Superior temporal gyrus (tissue), 1 donor: ENCODE measurements around the gene DYNC2H1.

Experiments used
- DNase-seq: peaks from one replicate; pipeline ENCODE4 v3.0.0-alpha.2; 2016; ENCODE audit errors: extremely low spot score

Gene DYNC2H1

DNA sequence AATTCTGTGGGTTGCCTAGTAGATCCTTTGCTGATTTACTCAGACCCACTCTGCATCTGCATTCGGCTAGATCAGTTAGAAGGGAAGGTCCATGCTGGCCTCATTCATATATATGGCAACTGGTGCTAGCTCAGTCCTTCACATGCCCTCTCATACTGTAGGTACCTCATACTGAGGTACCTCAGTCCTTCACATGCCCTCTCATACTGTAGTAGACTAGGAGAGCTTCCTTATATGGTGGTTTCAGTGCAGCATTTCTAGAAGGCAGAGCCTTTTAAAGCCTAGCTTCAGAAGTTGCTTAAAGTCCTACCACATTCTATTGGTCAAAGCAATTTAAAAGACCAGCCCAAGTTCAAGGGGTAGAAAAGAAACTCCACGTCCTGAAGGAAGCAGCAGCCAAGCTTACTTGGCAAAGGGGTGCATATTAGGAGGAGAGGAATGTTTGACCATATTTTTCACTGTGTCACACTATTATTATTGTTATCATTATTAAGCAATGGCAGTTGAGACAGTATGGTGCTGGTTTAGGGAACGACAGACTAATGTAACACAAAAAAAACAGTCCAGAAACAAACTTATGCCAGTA lies 356.4 kb downstream of the DYNC2H1 start:
- DNase-seq, result no peak

DNA sequence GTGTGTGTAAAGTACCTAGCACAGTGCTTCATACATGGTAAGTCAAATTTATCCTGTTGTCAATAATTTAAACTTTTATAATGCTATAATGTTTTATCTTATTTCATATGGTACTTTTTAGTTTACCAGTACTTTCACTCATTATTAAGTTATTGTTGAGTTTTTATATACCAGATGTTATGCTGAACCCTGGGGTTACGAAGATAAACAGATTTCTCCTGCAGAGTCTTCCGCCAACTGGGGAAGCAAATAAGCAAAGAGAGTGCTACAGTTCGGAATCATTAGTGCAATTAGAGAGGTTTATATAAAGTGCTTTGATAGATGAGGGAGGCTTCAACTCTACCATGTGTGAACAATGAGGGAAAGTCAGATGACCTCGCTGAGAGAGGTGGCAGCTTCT lies 362.3 kb downstream of the DYNC2H1 start:
- no peak for DNase-seq

DNA sequence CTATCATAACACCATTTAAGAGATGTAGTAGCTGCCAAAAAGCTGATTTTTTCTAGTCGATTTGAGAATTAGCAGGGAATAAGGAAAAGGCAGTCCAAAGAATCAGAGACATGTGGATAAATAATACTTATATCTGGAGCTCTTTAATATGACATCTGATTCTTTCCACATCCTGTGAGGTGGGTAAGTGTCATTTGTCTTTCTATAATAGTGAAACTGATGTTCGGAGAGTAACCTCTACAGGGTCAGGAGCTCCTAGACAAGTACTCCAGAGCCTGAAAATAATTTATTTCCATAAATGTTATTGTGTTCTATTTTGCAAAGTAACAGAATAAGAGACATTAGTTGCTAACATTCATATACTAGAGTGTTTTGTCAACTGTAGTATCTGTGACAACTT lies 367.6 kb downstream of the DYNC2H1 start:
- DNase-seq, result no peak

DNA sequence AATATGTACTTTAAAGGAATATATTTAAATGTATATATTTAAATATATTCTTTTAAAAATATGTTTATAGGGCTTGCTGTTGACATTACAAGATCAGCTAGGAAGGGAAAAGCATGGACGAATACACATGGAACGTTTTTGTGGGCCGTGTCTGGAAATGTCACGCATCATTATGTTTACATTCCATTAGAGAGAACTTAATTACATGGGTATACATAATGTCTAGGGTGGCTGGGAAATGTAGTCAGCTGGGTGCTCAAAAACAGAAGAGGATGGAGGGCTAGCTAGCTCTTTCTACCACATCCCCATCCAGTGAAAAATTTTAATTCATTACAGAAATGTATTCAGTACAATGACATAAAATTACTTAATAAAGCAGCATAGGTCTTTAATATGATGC lies 371.2 kb downstream of the DYNC2H1 start:
- DNase-seq, result no peak

DNA sequence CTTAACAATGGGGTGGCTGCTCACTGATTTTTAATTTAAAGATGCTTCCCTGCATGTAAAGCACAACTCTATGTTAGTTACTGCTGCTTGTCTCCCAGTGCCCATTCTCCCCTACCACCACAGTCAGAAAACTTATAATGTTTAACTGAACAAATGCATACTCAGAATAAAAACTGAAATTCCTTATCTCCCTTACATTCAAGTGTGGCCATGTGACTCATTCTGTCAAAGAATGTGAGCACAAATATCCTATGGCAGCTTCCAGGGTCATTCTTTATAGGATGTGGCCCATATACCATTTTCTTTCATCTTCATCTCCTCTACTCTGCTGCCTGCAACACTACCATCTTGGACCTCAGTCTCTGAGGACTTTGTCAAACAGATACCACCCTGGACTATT lies 374.8 kb downstream of the DYNC2H1 start:
- DNase-seq, result no peak

DNA sequence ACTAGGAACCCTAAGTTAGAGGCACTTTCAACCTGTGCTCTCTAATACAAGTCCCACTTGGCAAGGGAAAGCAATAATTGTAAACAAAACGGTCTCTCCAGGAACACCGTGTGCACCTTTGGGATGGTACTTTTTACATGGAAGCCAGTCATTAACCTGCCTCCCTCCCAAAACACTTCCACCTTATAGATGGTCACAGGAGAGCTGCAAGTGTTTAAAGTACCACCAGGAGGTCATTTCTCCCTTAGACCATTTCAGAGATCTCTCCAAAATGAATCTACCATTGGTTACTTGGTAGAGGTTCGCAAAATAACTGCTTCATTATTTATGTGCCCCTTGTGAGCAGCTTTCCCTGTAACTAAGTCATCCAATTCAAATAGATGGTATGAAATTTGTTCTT lies 375.3 kb downstream of the DYNC2H1 start:
- no peak for DNase-seq

DNA sequence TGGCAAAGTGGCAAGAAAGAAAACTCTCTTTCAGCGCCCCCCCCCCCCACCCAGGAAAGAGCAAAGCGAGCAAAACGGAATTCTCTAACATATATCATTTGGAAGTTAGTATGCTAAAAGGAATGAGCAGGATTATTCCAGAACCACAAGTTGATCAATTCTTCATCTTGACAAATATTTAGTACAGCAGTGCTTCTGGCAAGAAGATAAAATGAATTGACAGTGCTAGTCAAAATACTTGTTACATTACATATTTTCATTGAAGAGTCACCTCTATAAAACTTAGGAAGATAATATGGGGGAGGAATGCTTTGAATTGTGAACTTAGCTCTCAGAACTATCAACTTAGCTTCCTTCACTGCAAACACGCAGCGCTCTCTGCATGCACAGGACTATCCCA lies 377.4 kb downstream of the DYNC2H1 start:
- no peak for DNase-seq

DNA sequence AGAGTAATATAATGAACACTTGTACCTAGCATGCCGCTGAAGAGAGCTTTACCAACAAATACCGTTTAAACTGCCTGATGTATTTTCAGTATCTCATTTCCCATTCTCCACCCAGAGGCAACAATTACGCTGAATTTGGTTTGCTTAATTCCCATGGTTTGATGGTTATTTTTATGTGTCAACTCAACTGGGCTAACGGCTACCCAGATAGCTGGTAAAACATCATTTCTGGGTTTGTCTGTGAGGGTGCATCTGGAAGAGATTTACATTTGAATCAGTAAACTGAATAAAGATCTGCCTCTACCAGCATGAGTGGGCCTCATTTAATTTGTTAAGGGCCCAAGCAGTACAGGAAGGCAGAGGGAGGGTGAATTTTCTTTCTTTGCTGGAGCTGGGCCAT lies 377.9 kb downstream of the DYNC2H1 start:
- no peak for DNase-seq

DNA sequence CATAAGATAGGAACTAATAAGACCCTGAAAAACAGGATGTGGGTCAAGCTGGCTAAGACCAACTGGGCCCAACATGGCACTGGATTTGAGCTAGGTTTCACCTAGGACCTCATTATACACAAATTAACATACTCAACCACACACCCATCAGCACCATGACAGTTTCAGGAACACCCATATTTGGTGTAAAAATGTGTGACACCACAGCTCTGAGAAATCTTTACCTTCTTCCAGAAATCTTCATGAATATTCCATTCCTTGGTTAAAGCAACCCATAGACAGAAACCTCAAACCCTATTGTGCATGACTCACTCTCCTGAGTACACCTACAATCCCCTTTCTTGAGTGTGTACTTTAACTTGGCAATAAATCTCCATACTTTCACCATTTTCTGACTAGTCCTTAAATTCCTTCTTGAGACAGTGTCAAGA lies 378.8 kb downstream of the DYNC2H1 start:
- DNase-seq, result no peak

DNA sequence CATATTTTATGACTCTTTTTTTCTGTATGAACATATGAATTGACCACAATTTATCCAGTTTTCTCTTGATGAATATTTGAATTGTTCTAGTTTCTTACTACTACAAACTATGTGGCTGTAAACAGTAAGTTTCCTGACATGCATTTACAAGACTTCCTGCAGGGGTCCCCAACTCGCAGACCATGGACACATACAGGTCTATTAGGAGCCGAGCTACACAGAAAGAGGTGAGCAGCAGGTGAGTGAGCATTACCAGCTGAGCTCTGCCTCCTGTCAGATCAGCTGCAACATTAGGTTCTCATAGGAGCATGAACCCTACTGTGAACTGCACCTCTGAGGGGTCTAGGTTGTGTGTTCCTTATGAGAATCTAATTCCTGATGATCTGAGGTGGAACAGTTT lies 379.4 kb downstream of the DYNC2H1 start:
- no peak for DNase-seq

DNA sequence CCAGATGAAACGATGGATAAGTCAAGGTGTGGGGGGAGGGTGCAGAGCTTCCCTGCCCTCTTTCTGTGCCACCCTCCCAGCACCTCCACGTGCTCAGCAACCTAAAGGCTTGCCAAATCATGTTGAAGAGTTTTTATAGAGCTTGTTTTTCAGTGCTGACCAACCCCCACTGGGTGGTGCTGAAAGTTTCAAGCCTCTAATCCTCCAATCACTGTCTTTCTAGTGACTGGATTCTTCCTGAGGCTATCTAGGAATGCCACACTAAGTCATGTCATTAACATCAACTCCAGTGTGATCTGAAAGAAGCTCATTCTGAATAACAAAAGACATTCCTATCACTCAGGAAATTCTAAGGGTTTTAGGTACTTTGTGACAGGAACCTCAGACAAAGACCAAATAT lies 382.6 kb downstream of the DYNC2H1 start:
- DNase-seq, result no peak

DNA sequence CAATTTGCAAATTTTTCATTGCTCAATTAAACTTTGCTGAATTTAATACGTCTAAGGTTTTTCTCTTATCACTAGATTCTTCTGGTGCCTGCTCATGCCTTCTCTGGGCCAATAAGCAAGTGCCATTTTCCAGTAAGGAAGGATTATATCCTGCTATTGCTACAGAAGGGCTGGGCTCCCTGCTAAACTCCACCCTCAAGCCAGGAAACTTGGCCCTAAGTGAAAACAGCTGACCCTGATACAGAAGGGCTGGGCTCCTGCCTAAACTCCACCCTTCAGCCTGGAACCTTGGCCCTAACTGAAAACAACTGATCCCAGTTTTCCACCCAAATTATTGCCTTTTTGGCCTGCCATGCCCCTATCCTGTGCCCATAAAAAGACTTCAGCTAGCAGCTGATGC lies 385.3 kb downstream of the DYNC2H1 start:
- DNase-seq, result no peak

DNA sequence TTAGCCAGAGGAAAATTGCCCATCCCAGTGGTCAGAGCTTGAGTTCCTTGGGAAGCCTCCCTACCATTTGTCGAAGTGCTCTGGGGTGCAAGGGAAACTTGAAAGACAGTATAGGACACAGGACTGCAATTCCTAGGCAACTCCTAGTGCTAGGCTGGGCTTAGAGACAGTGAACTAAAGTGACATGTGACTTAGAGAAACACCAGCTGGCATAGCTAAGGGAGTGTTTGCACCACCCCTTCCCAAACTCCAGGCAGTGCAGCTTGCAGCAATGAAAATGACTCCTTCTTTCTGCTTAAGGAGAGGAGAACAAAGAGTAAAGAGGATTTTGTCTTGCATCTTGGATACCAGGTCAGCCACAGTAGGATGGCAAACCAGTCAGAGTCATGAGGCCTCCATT lies 388.0 kb downstream of the DYNC2H1 start:
- DNase-seq, result no peak

DNA sequence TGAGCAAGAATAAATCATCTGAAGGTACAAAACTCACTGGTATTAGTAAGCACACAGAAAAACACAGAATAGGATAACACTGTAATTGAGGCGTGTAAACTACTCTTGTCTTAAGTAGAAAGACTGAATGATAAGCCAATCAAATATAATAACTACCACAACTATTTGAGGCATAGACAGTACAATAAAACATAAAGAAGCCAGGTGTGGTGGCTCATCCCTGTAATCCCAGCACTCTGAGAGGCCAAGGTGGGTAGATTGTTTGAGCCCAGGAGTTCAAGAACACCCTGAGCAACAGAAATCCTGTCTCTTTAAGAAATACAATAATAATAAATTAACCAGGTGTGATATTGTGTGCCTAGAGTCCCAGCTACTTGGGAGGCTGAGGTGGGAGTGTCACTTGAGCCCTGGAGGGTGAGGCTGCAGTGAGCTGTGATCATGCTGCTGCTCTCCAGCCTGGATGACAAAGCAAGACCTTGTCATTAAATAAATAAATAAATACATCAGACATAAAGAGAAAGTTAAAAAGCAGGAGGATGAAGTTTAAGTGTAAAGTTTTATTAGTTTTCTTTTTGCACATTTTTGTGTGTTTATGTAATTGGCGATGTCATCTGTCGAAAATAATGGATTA lies 390.6 kb downstream of the DYNC2H1 start:
- no peak for DNase-seq

DNA sequence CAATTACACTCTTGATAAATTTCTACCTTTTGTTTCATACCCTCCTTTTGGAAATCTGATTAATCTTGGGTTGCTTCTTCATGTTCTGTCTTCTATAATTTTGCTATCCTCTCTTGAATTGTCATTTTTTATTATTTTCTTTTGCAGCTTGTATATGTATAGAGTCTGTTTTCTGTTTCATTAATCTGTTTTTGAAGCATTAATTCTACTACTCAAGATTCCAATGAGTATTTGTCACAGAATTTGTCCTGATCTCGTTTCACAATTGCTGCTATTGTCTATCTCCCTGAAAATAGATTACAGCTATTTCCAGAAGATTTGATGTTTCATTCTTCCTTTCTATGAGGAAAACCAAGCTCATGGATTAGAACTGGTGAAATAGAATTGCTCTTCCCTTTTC lies 406.1 kb downstream of the DYNC2H1 start:
- no peak for DNase-seq

DNA sequence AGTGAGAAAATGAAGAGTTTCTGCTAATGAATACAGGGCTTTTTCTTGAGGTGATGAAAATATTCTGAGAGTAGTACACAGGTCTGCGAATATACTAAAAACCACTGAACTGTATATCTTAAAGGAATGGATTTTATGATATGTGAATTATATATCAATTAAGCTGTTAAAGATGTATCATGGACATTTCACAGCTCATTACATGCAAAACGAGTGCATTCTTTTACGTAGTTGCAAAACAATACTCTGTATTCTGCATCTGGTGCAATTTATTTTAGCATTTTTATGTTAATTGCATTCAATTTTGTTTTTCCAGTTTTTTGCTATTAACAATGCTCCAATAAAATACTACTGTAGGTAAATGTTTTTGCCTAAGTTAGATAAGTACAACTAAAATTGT lies 411.6 kb downstream of the DYNC2H1 start:
- no peak for DNase-seq

DNA sequence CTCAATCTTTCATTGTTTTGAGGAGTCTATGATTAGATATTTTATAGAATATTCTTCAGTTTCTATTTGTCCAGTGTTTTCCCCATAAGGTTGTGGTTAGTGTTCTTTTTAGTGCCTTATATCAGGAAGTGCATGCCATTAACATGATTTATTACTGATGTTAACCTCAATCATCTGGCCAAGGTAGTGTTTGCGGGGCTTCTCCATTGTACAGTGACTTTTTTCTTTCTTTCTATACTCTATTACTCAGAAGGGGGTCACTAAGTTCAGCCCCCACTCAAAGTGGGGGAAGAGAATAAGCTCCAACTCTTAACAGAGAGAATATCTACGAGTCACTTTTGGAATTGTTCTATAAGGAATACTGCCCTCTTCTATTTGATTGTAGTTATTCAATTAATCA lies 415.8 kb downstream of the DYNC2H1 start:
- DNase-seq, result no peak

DNA sequence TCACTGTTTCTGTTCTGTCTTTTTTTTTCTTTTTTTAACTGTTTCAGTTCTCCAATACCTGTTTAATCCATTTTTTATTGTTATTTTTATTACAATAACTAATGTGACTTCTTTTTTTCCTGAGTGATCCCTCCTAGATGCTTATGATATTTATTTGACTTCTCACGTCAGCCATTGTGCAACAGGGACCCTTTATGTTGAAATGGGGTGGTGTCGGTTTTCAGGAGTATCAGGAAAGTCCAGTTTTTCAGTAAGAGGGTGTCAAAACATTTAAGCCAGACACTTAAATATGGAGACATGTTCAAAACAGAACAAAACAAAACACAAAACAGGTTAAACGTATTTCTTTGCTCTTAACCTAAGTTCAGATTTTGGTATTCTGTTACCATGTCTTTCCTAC lies 418.8 kb downstream of the DYNC2H1 start:
- DNase-seq, result no peak

DNA sequence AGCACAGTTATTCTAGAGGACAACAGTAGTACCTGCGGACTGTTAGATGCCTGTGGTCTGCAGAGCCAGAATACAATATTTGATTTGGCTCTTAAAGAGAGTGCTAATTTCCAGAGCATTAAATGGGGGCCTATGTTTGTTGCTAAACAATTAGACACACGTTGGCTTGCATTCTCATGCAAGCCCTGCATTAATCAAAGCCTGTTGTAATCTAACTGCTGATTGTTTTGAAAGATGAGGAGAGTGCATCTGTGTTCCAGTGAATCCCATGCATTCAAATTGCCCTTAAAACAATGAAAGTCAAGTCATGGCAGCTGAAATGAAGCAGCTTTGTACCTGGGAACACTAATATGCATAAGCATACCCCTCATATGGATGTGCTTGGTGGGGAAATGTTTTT lies 419.4 kb downstream of the DYNC2H1 start:
- DNase-seq, result no peak

DNA sequence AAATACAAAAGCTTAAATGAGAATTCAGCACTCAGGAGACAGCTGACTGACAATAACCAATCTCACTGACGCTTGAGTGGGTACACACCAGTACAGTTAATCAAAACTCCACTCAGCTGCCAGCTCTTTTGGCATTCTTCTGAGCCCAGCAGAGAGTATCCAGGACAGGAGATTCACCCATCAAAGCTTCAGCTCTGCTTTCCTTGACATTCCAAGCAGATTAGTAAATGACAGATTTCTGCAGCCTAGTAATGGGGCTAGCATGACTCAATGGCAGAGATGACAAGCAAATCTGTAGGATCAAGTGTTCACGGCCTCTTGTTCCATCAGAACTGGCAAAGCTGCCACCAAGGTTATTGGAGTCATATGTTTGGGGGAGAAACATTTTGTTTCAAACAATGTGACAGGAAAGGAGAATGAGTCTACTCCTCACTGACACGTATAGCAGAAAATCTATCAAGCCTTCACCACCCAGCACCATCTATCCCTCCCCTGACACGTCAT lies 420.0 kb downstream of the DYNC2H1 start:
- DNase-seq, result no peak
